ENCODE results near the gene CDC42EP2.

DNA sequence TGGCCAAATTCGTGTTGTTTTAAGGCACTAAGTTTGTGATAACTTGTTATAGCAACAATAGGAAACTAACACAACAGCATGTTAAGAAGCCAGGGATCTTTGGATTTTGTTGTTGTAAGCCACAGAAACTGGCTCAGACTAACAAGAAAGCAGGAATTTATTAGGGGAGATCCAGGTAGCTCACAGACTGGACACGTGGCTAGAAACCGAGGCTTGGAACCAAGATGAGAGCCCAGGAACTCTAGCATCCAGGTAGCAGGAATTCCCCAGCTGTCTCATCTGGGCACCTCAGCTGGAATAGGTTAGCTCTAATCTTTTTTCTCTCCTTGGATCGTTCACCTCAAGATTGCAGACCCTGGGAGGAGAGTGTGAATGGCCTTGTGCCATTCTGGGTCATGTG lies 28.0 kb upstream of the CDC42EP2 start:
- no peak for TF ChIP-seq EP300 (IDR thresholded peaks at IDR 0.05)
- no peak for TF ChIP-seq CEBPB (IDR thresholded peaks at IDR 0.05)
- TF ChIP-seq, protein P1, sequence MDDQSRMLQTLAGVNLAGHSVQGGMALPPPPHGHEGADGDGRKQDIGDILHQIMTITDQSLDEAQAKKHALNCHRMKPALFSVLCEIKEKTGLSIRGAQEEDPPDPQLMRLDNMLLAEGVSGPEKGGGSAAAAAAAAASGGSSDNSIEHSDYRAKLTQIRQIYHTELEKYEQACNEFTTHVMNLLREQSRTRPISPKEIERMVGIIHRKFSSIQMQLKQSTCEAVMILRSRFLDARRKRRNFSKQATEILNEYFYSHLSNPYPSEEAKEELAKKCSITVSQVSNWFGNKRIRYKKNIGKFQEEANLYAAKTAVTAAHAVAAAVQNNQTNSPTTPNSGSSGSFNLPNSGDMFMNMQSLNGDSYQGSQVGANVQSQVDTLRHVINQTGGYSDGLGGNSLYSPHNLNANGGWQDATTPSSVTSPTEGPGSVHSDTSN (IDR thresholded peaks at IDR 0.05), result no peak
- TF ChIP-seq EHMT2 (IDR thresholded peaks at IDR 0.05; ENCODE audit: low read depth), result no peak

All from A549 (cell line).